ENCODE measurements around the gene FBXO33. TPM values are rescaled to one million over a fixed set of nuclear protein-coding genes. Genes with fewer than 3 reads are reported as not detected.

The FBXO33 gene
- total and polyA plus RNA-seq, 8 donors = 3.4 to 30.1 (median 6.9) TPM

DNA sequence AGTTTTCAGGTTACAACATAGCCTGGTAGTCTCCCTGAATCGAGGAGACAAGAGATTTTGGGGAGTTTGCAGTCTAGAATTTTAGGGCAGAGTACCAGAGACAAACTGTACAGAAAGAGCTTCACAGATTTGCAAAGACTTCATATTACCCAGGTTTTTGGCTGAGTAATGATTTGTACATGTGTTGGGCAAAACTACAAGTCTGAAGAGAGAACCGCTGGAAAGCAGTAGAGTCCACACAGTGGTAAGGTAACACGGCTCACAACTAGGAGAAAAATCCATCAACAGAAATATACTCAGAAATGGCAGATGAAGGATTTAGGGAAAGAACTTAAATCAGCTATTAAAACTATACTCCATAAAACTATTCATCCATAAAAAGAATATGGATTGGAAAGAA lies 25.7 kb downstream of the FBXO33 start:
- H3K4me1 ChIP-seq = no peaks in the 10 kb centered on the region
- 65 to 91% (median 77%) methylated on average over 3 of the region's 3 CpGs for WGBS, 5 donors
- intact Hi-C loops (cut with DNase I; ENCODE audit: low total_unique reads) = no loop called here
- peaks cover 0 to 1% (median under 1%) of the 10 kb centered on the region in 4 donors for H3K36me3 ChIP-seq
- no peak for DNase-seq
- TF ChIP-seq, protein P1, sequence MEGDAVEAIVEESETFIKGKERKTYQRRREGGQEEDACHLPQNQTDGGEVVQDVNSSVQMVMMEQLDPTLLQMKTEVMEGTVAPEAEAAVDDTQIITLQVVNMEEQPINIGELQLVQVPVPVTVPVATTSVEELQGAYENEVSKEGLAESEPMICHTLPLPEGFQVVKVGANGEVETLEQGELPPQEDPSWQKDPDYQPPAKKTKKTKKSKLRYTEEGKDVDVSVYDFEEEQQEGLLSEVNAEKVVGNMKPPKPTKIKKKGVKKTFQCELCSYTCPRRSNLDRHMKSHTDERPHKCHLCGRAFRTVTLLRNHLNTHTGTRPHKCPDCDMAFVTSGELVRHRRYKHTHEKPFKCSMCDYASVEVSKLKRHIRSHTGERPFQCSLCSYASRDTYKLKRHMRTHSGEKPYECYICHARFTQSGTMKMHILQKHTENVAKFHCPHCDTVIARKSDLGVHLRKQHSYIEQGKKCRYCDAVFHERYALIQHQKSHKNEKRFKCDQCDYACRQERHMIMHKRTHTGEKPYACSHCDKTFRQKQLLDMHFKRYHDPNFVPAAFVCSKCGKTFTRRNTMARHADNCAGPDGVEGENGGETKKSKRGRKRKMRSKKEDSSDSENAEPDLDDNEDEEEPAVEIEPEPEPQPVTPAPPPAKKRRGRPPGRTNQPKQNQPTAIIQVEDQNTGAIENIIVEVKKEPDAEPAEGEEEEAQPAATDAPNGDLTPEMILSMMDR (IDR thresholded peaks at IDR 0.05) = no peak
- TF ChIP-seq POLR2A (IDR thresholded peaks at IDR 0.05) (no peak), POLR2AphosphoS5 (IDR thresholded peaks at IDR 0.05) (no peak), EP300 (IDR thresholded peaks at IDR 0.05) (no peak)
- no peak overlapping the region for H3K27ac ChIP-seq
- no peak overlapping the region for H3K4me3 ChIP-seq
- H3K27me3 ChIP-seq = no peaks in the 10 kb centered on the region
- no peaks in the 10 kb centered on the region for H3K9me3 ChIP-seq

DNA sequence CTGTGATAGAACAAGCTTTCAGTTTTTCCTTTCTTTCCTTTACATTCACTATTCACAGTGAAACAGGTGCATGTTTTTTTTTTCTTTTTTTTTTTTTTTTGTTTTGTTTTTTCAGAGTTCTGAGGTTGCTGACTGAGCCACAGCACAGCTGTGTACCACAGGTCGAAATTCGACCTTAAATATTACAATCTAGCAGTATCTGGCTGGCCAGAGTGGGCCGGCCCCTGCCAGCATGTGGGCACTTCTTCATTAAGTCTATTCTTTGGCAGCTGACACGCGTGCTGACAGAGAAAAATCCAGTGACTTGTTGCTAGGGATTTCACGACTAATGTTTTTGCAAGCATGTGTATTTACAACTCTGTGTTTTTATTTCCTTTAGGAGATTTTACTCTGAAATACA lies 33.9 kb downstream of the FBXO33 start:
- H3K27ac ChIP-seq = no peak overlapping the region
- no peaks in the 10 kb centered on the region for H3K27me3 ChIP-seq
- no peak for DNase-seq
- H3K4me3 ChIP-seq = no peak overlapping the region
- WGBS, 5 donors = 82 to 88% (median 86%) methylated on average over 6 of the region's 6 CpGs
- no peak for TF ChIP-seq EP300 (IDR thresholded peaks at IDR 0.05)
- TF ChIP-seq, protein P1 (IDR thresholded peaks at IDR 0.05) = no peak
- TF ChIP-seq POLR2AphosphoS5 (IDR thresholded peaks at IDR 0.05) = no peak
- no peak for TF ChIP-seq POLR2A (IDR thresholded peaks at IDR 0.05)
- no peaks in the 10 kb centered on the region for H3K9me3 ChIP-seq
- H3K36me3 ChIP-seq = peaks cover 19 to 68% (median 62%) of the 10 kb centered on the region in 4 donors
- no peaks in the 10 kb centered on the region for H3K4me1 ChIP-seq
- intact Hi-C loops (cut with DNase I; ENCODE audit: low total_unique reads) = no loop called here

GRCh38 chr14:39396448-39396847 lies 35.8 kb downstream of the FBXO33 start:
- H3K36me3 ChIP-seq = peaks cover 19 to 70% (median 65%) of the 10 kb centered on the region in 4 donors
- intact Hi-C loops (cut with DNase I; ENCODE audit: low total_unique reads) = no loop called here
- no peak for TF ChIP-seq POLR2AphosphoS5 (IDR thresholded peaks at IDR 0.05)
- no peak for TF ChIP-seq EP300 (IDR thresholded peaks at IDR 0.05)
- TF ChIP-seq POLR2A (IDR thresholded peaks at IDR 0.05) = no peak
- TF ChIP-seq, protein P1 (IDR thresholded peaks at IDR 0.05) = no peak
- no peak for DNase-seq
- no peak overlapping the region for H3K27ac ChIP-seq
- H3K9me3 ChIP-seq = no peaks in the 10 kb centered on the region
- no peaks in the 10 kb centered on the region for H3K27me3 ChIP-seq
- H3K4me3 ChIP-seq = no peak overlapping the region
- no peaks in the 10 kb centered on the region for H3K4me1 ChIP-seq

- H3K36me3 ChIP-seq = peaks cover 13 to 63% (median 58%) of the 10 kb centered on the region in 4 donors
- DNase-seq = no peak
- WGBS, 5 donors = 74 to 94% (median 86%) methylated on average over 4 of the region's 4 CpGs
- intact Hi-C loops (cut with DNase I; ENCODE audit: low total_unique reads) = no loop called here
- TF ChIP-seq EP300 (IDR thresholded peaks at IDR 0.05) = no peak
- TF ChIP-seq POLR2A (IDR thresholded peaks at IDR 0.05) = no peak
- TF ChIP-seq, protein P1 (IDR thresholded peaks at IDR 0.05) = no peak
- no peak for TF ChIP-seq POLR2AphosphoS5 (IDR thresholded peaks at IDR 0.05)
- H3K4me1 ChIP-seq = no peaks in the 10 kb centered on the region
- H3K4me3 ChIP-seq = no peak overlapping the region
- no peaks in the 10 kb centered on the region for H3K27me3 ChIP-seq
- H3K27ac ChIP-seq = no peak overlapping the region
- no peaks in the 10 kb centered on the region for H3K9me3 ChIP-seq
Measured at GRCh38 chr14:39395555-39396254, 36.5 kb downstream of the FBXO33 start.
